ENCODE results near the gene CMTM5. TPM values are rescaled to one million over a fixed set of nuclear protein-coding genes. Genes with fewer than 3 reads are reported as not detected.

The CMTM5 gene
- total RNA-seq, 4 donors from 2014 or later = 0.64 to 1.1 TPM; not detected in 2

DNA sequence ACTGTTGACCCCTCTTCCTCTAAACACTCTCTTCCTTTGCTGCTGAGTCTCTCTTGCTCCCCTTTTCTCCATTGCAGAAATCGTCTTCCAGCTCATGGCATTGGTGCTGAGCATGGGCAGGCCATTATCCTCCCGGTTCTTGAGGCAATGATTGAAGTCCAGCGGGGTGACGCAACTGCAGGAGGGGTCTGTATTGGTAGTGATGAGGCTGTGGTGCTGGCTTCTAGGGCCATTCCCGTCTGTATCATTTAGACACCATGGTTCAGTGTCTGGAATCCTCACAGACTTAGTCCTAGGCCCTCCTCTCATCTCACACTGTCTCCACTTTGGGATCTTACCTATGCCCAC, 23.4 kb upstream of the CMTM5 start:
- DNase-seq = no peak
- in situ Hi-C loops (cut with MboI; ENCODE audit: low pct_ligation_motif_present in 1 of 4, low pct_unique_long_range_greater_than_20kb in 1 of 4, low sequenced_read_pairs in 3 of 4) = no loop called here
- intact Hi-C loops (cut with DNase I; ENCODE audit: low total_unique reads) = no loop called here

DNA sequence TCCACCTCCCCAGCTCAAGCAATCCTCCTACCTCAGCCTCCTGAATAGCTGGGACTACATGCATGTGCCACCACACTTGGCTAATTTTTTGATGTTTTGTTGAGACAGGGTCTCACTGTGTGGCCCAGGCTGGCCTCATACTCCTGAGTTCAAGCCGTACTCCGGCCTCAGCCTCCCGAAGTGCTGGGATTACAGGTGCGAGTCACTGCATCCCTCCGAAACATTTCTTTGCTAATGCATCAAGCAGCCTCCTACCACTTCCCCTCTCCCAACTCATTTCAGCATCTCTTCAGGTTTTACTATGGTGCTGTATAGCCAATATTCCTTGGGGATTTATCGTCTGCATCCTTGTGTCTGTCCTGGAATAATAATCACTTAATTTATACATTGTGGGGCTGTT, 21.9 kb upstream of the CMTM5 start:
- intact Hi-C loops (cut with DNase I; ENCODE audit: low total_unique reads) (no loop called here), in situ Hi-C loops (cut with MboI; ENCODE audit: low pct_ligation_motif_present in 1 of 4, low pct_unique_long_range_greater_than_20kb in 1 of 4, low sequenced_read_pairs in 3 of 4) (no loop called here)
- Histone ChIP-seq H3K27ac (no peak overlapping the region), H3K4me1 (peaks cover 6 to 17% (median 13%) of the 10 kb centered on the region in 4 donors), H3K4me3 (no peak overlapping the region), H3K36me3 (no peaks in the 10 kb centered on the region), H3K27me3 (peaks cover 36% of the 10 kb centered on the region), H3K9me3 (no peaks in the 10 kb centered on the region)
- 71 to 76% methylated on average over 1 to 6 of the region's 6 CpGs for WGBS, 2 donors (ENCODE audit: low coverage in 1 of 2)
- no peak for DNase-seq
- no peak for TF ChIP-seq POLR2AphosphoS5 (IDR thresholded peaks at IDR 0.05)
- no peak for TF ChIP-seq POLR2A (IDR thresholded peaks at IDR 0.05)
- TF ChIP-seq EP300 (IDR thresholded peaks at IDR 0.05; ENCODE audit: low read depth) = no peak
- no peak for TF ChIP-seq CTCF (IDR thresholded peaks at IDR 0.05)

More for the DNA sequence above, 23.4 kb upstream of the CMTM5 start:
- Histone ChIP-seq H3K27me3 (peaks cover 36% of the 10 kb centered on the region), H3K4me3 (no peak overlapping the region), H3K9me3 (no peaks in the 10 kb centered on the region), H3K36me3 (no peaks in the 10 kb centered on the region), H3K27ac (peak overlapping the region in 1 of 4 donors; percentile 8), H3K4me1 (peaks cover 6 to 17% (median 13%) of the 10 kb centered on the region in 4 donors)
- TF ChIP-seq POLR2AphosphoS5 (IDR thresholded peaks at IDR 0.05) = no peak
- 74 to 100% methylated on average over 1 to 5 of the region's 5 CpGs for WGBS, 2 donors (ENCODE audit: low coverage in 1 of 2)

DNA sequence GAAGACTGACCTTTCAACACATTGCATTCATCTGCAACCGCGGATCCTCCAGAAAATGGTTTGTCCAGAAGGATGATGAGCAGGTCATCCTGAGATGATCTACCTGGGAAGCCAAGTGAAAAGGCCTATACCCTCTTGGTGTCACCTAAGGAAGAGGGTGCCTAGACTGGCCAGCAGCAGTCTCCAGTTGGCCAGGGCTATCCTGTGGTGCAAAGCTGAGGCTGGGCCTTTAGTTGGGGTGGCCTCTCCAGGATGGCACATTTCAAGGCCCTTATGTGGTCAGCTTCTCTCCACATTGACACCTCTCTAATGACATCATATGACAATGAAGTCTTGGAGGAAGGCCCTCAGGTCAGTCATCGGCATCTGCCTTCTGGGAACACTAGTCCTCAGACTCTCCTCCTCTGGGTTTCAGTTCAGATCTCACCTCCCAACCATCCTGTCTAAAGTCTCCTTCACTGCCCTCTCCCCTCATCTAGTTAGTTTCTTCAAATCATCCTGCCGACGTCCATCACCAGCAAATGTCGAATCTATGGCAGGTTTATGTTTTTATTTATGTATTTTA, 20.9 kb upstream of the CMTM5 start:
- intact Hi-C loops (cut with DNase I; ENCODE audit: low total_unique reads) (no loop called here), in situ Hi-C loops (cut with MboI; ENCODE audit: low pct_ligation_motif_present in 1 of 4, low pct_unique_long_range_greater_than_20kb in 1 of 4, low sequenced_read_pairs in 3 of 4) (no loop called here)
- Histone ChIP-seq H3K27me3 (peaks cover 34% of the 10 kb centered on the region), H3K36me3 (no peaks in the 10 kb centered on the region), H3K9me3 (no peaks in the 10 kb centered on the region), H3K4me3 (no peak overlapping the region), H3K4me1 (peaks cover 6 to 17% (median 13%) of the 10 kb centered on the region in 4 donors), H3K27ac (no peak overlapping the region)
- DNase-seq = no peak
- TF ChIP-seq CTCF (IDR thresholded peaks at IDR 0.05) (no peak), EP300 (IDR thresholded peaks at IDR 0.05; ENCODE audit: low read depth) (no peak), POLR2AphosphoS5 (IDR thresholded peaks at IDR 0.05) (no peak), POLR2A (IDR thresholded peaks at IDR 0.05) (no peak)
- 70 to 84% methylated on average over 3 to 6 of the region's 6 CpGs for WGBS, 2 donors (ENCODE audit: low coverage in 1 of 2)

GRCh38 chr14:23356662-23357061, 20.2 kb upstream of the CMTM5 start:
- Histone ChIP-seq H3K4me3 (no peak overlapping the region), H3K4me1 (peaks cover 4 to 15% (median 12%) of the 10 kb centered on the region in 4 donors), H3K36me3 (no peaks in the 10 kb centered on the region), H3K27me3 (peaks cover 27% of the 10 kb centered on the region), H3K9me3 (no peaks in the 10 kb centered on the region), H3K27ac (no peak overlapping the region)
- no peak for TF ChIP-seq CTCF (IDR thresholded peaks at IDR 0.05)
- no peak for TF ChIP-seq POLR2A (IDR thresholded peaks at IDR 0.05)
- no peak for TF ChIP-seq EP300 (IDR thresholded peaks at IDR 0.05; ENCODE audit: low read depth)
- TF ChIP-seq POLR2AphosphoS5 (IDR thresholded peaks at IDR 0.05) = no peak
- DNase-seq = no peak
- intact Hi-C loops (cut with DNase I; ENCODE audit: low total_unique reads) = no loop called here
- WGBS, 2 donors (ENCODE audit: low coverage in 1 of 2) = 97% methylated on average over 4 of the region's 4 CpGs; no CpG with 5 or more reads in 1 of the 2 donors
- in situ Hi-C loops (cut with MboI; ENCODE audit: low pct_ligation_motif_present in 1 of 4, low pct_unique_long_range_greater_than_20kb in 1 of 4, low sequenced_read_pairs in 3 of 4) = no loop called here

DNA sequence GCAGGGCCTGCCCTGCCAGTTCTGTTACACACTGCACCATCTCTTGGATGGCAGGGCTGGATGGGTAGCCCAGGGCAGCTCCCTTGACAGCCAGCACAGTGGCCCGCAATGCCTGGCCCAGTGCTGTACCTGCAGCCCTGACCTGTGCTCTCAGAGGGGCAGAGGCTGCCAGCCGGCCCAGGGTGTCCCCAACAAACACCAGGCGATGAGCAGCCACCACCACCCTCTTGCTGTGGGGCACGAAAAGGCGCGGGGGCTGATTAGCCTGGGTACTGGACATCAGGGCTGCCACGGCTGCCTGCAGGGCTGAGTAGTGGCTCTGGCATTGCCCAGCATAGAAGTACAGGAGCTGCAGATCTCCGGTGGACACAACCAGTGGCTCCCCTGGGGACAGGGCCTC, 19.6 kb upstream of the CMTM5 start:
- H3K27ac ChIP-seq = no peak overlapping the region
- WGBS, 2 donors (ENCODE audit: low coverage in 1 of 2) = 83 to 100% methylated on average over 1 to 8 of the region's 8 CpGs
- in situ Hi-C loops (cut with MboI; ENCODE audit: low pct_ligation_motif_present in 1 of 4, low pct_unique_long_range_greater_than_20kb in 1 of 4, low sequenced_read_pairs in 3 of 4) = no loop called here
- H3K9me3 ChIP-seq = no peaks in the 10 kb centered on the region
- H3K4me3 ChIP-seq = no peak overlapping the region
- H3K4me1 ChIP-seq = peaks cover 4 to 9% (median 6%) of the 10 kb centered on the region in 4 donors
- intact Hi-C loops (cut with DNase I; ENCODE audit: low total_unique reads) = no loop called here
- peaks cover 21% of the 10 kb centered on the region for H3K27me3 ChIP-seq
- TF ChIP-seq CTCF (IDR thresholded peaks at IDR 0.05) = no peak
- no peak for TF ChIP-seq POLR2AphosphoS5 (IDR thresholded peaks at IDR 0.05)
- no peak for TF ChIP-seq EP300 (IDR thresholded peaks at IDR 0.05; ENCODE audit: low read depth)
- no peak for TF ChIP-seq POLR2A (IDR thresholded peaks at IDR 0.05)
- no peaks in the 10 kb centered on the region for H3K36me3 ChIP-seq
- DNase-seq = no peak

Measured in transverse colon (tissue), 4 donors.